NT2/D1 (cell line): ENCODE data around the gene KRTAP3-1.

ENCODE experiments used
- DNase-seq: peaks from one replicate; pipeline ENCODE4 v3.0.0-alpha.2; 2011; ENCODE audit warnings: low read depth, low spot score
- H3K27me3 ChIP-seq: 2 replicates; pipeline ENCODE4 v1.6.0; 2011; ENCODE audit warnings: mild to moderate bottlenecking; ENCODE audit not compliant: insufficient read length, insufficient read depth
- H3K36me3 ChIP-seq: 2 replicates; pipeline ENCODE4 v1.6.1; 2011; ENCODE audit warnings: mild to moderate bottlenecking, low read length, mixed read lengths; ENCODE audit not compliant: insufficient read depth, insufficient read length
- H3K4me1 ChIP-seq: 2 replicates; pipeline ENCODE4 v1.5.1; 2011; ENCODE audit not compliant: insufficient read depth, insufficient read length
- H3K4me3 ChIP-seq: 2 replicates; pipeline ENCODE4 v1.5.1; 2011; ENCODE audit warnings: low read depth; ENCODE audit not compliant: insufficient read length
- H3K9ac ChIP-seq: 2 replicates; pipeline ENCODE4 v1.6.0; 2011; ENCODE audit warnings: low read depth; ENCODE audit not compliant: insufficient read length
- H3K9me3 ChIP-seq: 2 replicates; pipeline ENCODE4 v1.5.1; 2011; ENCODE audit warnings: mild to moderate bottlenecking, low read length; ENCODE audit not compliant: insufficient read depth
- SUZ12 ChIP-seq: IDR thresholded peaks from 2 replicates; pipeline ENCODE4 v1.6.1; 2011; ENCODE audit not compliant: insufficient read length, insufficient read depth; ENCODE audit errors: extremely low read depth
- YY1 ChIP-seq: IDR thresholded peaks from 2 replicates; pipeline ENCODE4 v1.6.1; 2011; ENCODE audit not compliant: insufficient read length, insufficient read depth
- ZNF274 ChIP-seq: IDR thresholded peaks from 2 replicates; pipeline ENCODE4 v1.6.1; 2011; ENCODE audit warnings: mild to moderate bottlenecking, low read depth, low read length

KRTAP3-1 gene

GRCh38 chr17:40986920-40987319 lies 22.0 kb downstream of the KRTAP3-1 start:
- TF ChIP-seq ZNF274 (no peak), SUZ12 (no peak), YY1 (no peak)
- Histone ChIP-seq H3K27me3 (no peaks in the 10 kb centered on the region), H3K9me3 (peaks cover 4% of the 10 kb centered on the region; the same call in 1 of the 2 replicates), H3K36me3 (no peaks in the 10 kb centered on the region), H3K4me3 (no peak overlapping the region), H3K4me1 (no peaks in the 10 kb centered on the region), H3K9ac (no peak overlapping the region)
- no peak for DNase-seq

GRCh38 chr17:40984226-40984625 lies 24.7 kb downstream of the KRTAP3-1 start, which contains the start of gene KRT40:
Gene KRT40, minus strand, starts transcription at chr17:40984326. Its CDS starts 53 bp downstream, at chr17:40984273.
- Histone ChIP-seq H3K4me1 (peaks cover 3% of the 10 kb centered on the region), H3K9ac (no peak within 1 kb of the TSS), H3K27me3 (no peaks in the 10 kb centered on the region), H3K4me3 (no peak within 1 kb of the TSS), H3K36me3 (no peaks in the 10 kb centered on the region), H3K9me3 (no peaks in the 10 kb centered on the region)
- no peak for TF ChIP-seq SUZ12
- TF ChIP-seq ZNF274, result no peak
- no peak for TF ChIP-seq YY1
- no peak for DNase-seq

GRCh38 chr17:40981115-40981514 lies 27.8 kb downstream of the KRTAP3-1 start:
- H3K9me3 ChIP-seq, result no peaks in the 10 kb centered on the region
- H3K4me3 ChIP-seq, result no peak overlapping the region
- no peaks in the 10 kb centered on the region for H3K36me3 ChIP-seq
- TF ChIP-seq SUZ12 (no peak), ZNF274 (no peak), YY1 (no peak)
- no peaks in the 10 kb centered on the region for H3K27me3 ChIP-seq
- DNase-seq, result no peak
- peaks cover 3% of the 10 kb centered on the region for H3K4me1 ChIP-seq
- no peak overlapping the region for H3K9ac ChIP-seq

- Histone ChIP-seq H3K4me1 (peaks cover 3% of the 10 kb centered on the region), H3K9ac (no peak overlapping the region), H3K27me3 (no peaks in the 10 kb centered on the region), H3K9me3 (no peaks in the 10 kb centered on the region), H3K4me3 (no peak overlapping the region), H3K36me3 (no peaks in the 10 kb centered on the region)
- no peak for TF ChIP-seq YY1
- TF ChIP-seq SUZ12, result no peak
- TF ChIP-seq ZNF274, result no peak
- no peak for DNase-seq
Measured at GRCh38 chr17:40980596-40980995, 28.3 kb downstream of the KRTAP3-1 start.

GRCh38 chr17:40980117-40980516 lies 28.8 kb downstream of the KRTAP3-1 start:
- H3K9ac ChIP-seq, result no peak overlapping the region
- H3K4me1 ChIP-seq, result peaks cover 3% of the 10 kb centered on the region
- no peaks in the 10 kb centered on the region for H3K36me3 ChIP-seq
- no peaks in the 10 kb centered on the region for H3K27me3 ChIP-seq
- no peak overlapping the region for H3K4me3 ChIP-seq
- DNase-seq, result no peak
- H3K9me3 ChIP-seq, result no peaks in the 10 kb centered on the region
- TF ChIP-seq SUZ12, result no peak
- no peak for TF ChIP-seq ZNF274
- TF ChIP-seq YY1, result no peak

- Histone ChIP-seq H3K4me3 (no peak overlapping the region), H3K9ac (no peak overlapping the region), H3K9me3 (no peaks in the 10 kb centered on the region), H3K4me1 (peaks cover 3% of the 10 kb centered on the region), H3K27me3 (no peaks in the 10 kb centered on the region), H3K36me3 (no peaks in the 10 kb centered on the region)
- no peak for TF ChIP-seq YY1
- TF ChIP-seq ZNF274, result no peak
- no peak for TF ChIP-seq SUZ12
- no peak for DNase-seq
Measured at GRCh38 chr17:40978575-40979151, 30.3 kb downstream of the KRTAP3-1 start.

- H3K4me1 ChIP-seq, result peaks cover 1% of the 10 kb centered on the region
- H3K9me3 ChIP-seq, result no peaks in the 10 kb centered on the region
- no peaks in the 10 kb centered on the region for H3K27me3 ChIP-seq
- no peak for DNase-seq
- H3K9ac ChIP-seq, result no peak overlapping the region
- TF ChIP-seq ZNF274 (no peak), SUZ12 (no peak), YY1 (no peak)
- H3K4me3 ChIP-seq, result no peak overlapping the region
- no peaks in the 10 kb centered on the region for H3K36me3 ChIP-seq
Measured at GRCh38 chr17:40975516-40975915, 33.4 kb downstream of the KRTAP3-1 start.
